Measurements from ENCODE around the gene TUT4. TPM values are rescaled to one million over a fixed set of nuclear protein-coding genes. Genes with fewer than 3 reads are reported as not detected.

TUT4 gene
- total and polyA plus RNA-seq, 2 experiments from 2014 or later, result 69.9 to 116 TPM

DNA sequence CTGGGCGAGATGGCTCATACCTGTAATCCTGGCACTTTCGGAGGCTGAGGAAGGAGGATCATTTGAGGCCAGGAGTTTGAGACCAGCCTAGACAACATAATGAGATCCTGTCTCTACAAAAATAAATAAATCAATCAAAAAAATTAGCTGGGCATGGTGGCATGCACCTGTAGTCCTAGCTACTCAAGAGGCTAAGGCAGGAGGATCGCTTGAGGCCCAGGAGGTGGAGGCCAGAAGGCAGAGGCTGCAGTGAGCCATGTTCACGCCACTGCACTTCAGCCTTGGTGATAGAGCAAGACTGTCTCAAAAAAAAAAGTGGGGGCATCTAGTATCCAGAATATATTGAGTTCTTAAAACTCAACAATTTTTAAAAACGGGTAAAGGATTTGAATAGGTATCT lies 6.0 kb downstream of the TUT4 start:
- peaks cover 20% of the 10 kb centered on the region for H3K4me1 ChIP-seq (ENCODE audit: insufficient read depth)
- H3K4me1 Mint-ChIP-seq, result peaks cover 12% of the 10 kb centered on the region
- DNase-seq (ENCODE audit: low spot score) (no peak), ATAC-seq (no peak)
- no peaks in the 10 kb centered on the region for H3F3A ChIP-seq (replicated peaks; ENCODE audit: low read depth)
- no peak for TF ChIP-seq EZH2 (IDR thresholded peaks at IDR 0.05; ENCODE audit: low read depth, unreplicated experiment)
- TF ChIP-seq, protein P1, sequence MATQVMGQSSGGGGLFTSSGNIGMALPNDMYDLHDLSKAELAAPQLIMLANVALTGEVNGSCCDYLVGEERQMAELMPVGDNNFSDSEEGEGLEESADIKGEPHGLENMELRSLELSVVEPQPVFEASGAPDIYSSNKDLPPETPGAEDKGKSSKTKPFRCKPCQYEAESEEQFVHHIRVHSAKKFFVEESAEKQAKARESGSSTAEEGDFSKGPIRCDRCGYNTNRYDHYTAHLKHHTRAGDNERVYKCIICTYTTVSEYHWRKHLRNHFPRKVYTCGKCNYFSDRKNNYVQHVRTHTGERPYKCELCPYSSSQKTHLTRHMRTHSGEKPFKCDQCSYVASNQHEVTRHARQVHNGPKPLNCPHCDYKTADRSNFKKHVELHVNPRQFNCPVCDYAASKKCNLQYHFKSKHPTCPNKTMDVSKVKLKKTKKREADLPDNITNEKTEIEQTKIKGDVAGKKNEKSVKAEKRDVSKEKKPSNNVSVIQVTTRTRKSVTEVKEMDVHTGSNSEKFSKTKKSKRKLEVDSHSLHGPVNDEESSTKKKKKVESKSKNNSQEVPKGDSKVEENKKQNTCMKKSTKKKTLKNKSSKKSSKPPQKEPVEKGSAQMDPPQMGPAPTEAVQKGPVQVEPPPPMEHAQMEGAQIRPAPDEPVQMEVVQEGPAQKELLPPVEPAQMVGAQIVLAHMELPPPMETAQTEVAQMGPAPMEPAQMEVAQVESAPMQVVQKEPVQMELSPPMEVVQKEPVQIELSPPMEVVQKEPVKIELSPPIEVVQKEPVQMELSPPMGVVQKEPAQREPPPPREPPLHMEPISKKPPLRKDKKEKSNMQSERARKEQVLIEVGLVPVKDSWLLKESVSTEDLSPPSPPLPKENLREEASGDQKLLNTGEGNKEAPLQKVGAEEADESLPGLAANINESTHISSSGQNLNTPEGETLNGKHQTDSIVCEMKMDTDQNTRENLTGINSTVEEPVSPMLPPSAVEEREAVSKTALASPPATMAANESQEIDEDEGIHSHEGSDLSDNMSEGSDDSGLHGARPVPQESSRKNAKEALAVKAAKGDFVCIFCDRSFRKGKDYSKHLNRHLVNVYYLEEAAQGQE (IDR thresholded peaks at IDR 0.05; ENCODE audit: unreplicated experiment), result no peak
- H3K79me2 ChIP-seq (replicated peaks; ENCODE audit: insufficient read depth), result peaks cover 100% of the 10 kb centered on the region
- H3K36me3 Mint-ChIP-seq (ENCODE audit: low read depth), result peaks cover 29% of the 10 kb centered on the region
- no peak overlapping the region for H3K27ac ChIP-seq (ENCODE audit: low read depth)
- peaks cover 20% of the 10 kb centered on the region; the same call in 2 of the 3 replicates for H3K9me3 Mint-ChIP-seq
- no peak overlapping the region for H3K4me2 ChIP-seq
- H2AFZ ChIP-seq, result no peak overlapping the region
- no peak overlapping the region for H3K4me3 ChIP-seq
- H3K9me2 ChIP-seq (ENCODE audit: insufficient read depth), result no peaks in the 10 kb centered on the region
- H3K27ac Mint-ChIP-seq, result no peak overlapping the region
- H3K27me3 ChIP-seq (ENCODE audit: insufficient read depth), result no peaks in the 10 kb centered on the region
- peaks cover 21% of the 10 kb centered on the region; the same call in 1 of the 2 replicates for H4K20me1 ChIP-seq (replicated peaks; ENCODE audit: insufficient read depth)
- no peak overlapping the region for H3K4me3 Mint-ChIP-seq
- peaks cover 2% of the 10 kb centered on the region for H3K27me3 Mint-ChIP-seq (ENCODE audit: insufficient read depth, low read depth, poor library complexity)
- H3K36me3 ChIP-seq (ENCODE audit: insufficient read depth), result no peaks in the 10 kb centered on the region

DNA sequence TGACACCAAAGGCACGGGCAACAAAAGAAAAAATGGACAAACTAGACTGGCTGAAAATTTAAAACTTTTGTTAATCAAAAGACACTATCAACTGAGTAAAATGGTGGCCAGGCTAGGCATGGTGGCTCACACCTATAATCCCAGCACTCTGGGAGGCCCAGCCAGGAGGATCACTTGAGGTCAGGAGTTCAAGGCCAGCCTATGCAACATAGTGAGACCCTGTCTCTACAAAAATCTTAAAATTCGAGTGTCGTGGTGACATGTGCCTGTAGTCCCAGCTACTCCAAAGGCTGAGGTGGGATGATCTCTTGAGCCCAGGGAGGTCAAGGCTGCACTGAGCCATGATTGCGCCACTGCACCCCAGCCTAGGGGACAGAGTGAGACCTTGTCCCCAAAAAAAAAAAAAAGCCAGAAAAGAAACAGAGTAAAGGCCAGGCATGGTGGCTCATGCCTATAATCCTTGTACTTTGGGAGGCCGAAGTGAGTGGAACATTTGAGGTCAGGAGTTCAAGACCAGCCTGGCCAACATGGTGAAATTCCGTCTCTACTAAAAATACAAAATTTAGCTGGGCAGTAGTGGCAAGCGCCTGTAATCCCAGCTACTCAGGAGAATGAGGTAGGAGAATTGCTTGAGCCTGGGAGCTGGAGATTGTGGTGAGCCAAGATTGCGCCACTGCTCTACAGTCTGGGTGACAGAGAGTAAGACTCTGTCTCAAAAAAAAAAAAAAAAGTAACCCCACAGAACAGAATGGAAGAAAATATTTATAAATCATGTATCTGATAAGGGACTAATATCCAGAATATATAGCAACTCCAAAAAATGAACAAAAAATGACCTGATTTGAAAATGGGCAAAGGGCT lies 8.0 kb downstream of the TUT4 start:
- H3K79me2 ChIP-seq (replicated peaks; ENCODE audit: insufficient read depth), result peaks cover 100% of the 10 kb centered on the region
- TF ChIP-seq STAT1 (IDR thresholded peaks at IDR 0.05; ENCODE audit: unreplicated experiment) (no peak), EZH2phosphoT487 (IDR thresholded peaks at IDR 0.05; ENCODE audit: unreplicated experiment) (no peak), CREB1 (CRISPR knock-in tag; IDR thresholded peaks at IDR 0.05; ENCODE audit: low read depth) (no peak), EZH2 (IDR thresholded peaks at IDR 0.05; ENCODE audit: low read depth, unreplicated experiment) (no peak), NANOG (IDR thresholded peaks at IDR 0.05; ENCODE audit: borderline replicate concordance) (no peak), ZNF114 (CRISPR knock-in tag; IDR thresholded peaks at IDR 0.05) (no peak)
- TF ChIP-seq, protein P2, sequence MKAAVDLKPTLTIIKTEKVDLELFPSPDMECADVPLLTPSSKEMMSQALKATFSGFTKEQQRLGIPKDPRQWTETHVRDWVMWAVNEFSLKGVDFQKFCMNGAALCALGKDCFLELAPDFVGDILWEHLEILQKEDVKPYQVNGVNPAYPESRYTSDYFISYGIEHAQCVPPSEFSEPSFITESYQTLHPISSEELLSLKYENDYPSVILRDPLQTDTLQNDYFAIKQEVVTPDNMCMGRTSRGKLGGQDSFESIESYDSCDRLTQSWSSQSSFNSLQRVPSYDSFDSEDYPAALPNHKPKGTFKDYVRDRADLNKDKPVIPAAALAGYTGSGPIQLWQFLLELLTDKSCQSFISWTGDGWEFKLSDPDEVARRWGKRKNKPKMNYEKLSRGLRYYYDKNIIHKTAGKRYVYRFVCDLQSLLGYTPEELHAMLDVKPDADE (IDR thresholded peaks at IDR 0.05), result no peak
- TF ChIP-seq, protein P1 (IDR thresholded peaks at IDR 0.05; ENCODE audit: unreplicated experiment), result no peak
- TF ChIP-seq, protein P3, sequence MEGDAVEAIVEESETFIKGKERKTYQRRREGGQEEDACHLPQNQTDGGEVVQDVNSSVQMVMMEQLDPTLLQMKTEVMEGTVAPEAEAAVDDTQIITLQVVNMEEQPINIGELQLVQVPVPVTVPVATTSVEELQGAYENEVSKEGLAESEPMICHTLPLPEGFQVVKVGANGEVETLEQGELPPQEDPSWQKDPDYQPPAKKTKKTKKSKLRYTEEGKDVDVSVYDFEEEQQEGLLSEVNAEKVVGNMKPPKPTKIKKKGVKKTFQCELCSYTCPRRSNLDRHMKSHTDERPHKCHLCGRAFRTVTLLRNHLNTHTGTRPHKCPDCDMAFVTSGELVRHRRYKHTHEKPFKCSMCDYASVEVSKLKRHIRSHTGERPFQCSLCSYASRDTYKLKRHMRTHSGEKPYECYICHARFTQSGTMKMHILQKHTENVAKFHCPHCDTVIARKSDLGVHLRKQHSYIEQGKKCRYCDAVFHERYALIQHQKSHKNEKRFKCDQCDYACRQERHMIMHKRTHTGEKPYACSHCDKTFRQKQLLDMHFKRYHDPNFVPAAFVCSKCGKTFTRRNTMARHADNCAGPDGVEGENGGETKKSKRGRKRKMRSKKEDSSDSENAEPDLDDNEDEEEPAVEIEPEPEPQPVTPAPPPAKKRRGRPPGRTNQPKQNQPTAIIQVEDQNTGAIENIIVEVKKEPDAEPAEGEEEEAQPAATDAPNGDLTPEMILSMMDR (conservative IDR thresholded peaks at IDR 0.05; ENCODE audit: low read depth in 2 of 2), result no peak
- H3K4me3 ChIP-seq, result no peak overlapping the region
- Mint-ChIP-seq H3K4me3 (no peak overlapping the region), H3K4me1 (peaks cover 7% of the 10 kb centered on the region), H3K27me3 (ENCODE audit: insufficient read depth, low read depth, poor library complexity) (no peaks in the 10 kb centered on the region), H3K36me3 (ENCODE audit: low read depth) (peaks cover 34% of the 10 kb centered on the region), H3K9me3 (peaks cover 24% of the 10 kb centered on the region; the same call in 2 of the 3 replicates), H3K27ac (no peak overlapping the region)
- no peak overlapping the region for H2AFZ ChIP-seq
- H3K27me3 ChIP-seq (ENCODE audit: insufficient read depth), result no peaks in the 10 kb centered on the region
- H3K27ac ChIP-seq (ENCODE audit: low read depth), result no peak overlapping the region
- no peak for DNase-seq (ENCODE audit: low spot score)
- no peaks in the 10 kb centered on the region for H3K36me3 ChIP-seq (ENCODE audit: insufficient read depth)
- H3K9me2 ChIP-seq (ENCODE audit: insufficient read depth), result no peaks in the 10 kb centered on the region
- peaks cover 28% of the 10 kb centered on the region; the same call in 1 of the 2 replicates for H4K20me1 ChIP-seq (replicated peaks; ENCODE audit: insufficient read depth)
- no peak for ATAC-seq
- H3F3A ChIP-seq (replicated peaks; ENCODE audit: low read depth), result no peaks in the 10 kb centered on the region
- peaks cover 6% of the 10 kb centered on the region for H3K4me1 ChIP-seq (ENCODE audit: insufficient read depth)
- H3K4me2 ChIP-seq, result no peak overlapping the region

Measured in GM23338 (cell line).